IPS-20b (cell line): ENCODE data around the gene MYO1A.
"Not testable (repeated sequence)": the region's sequence is repeated elsewhere in the genome, so short reads cannot be mapped to it uniquely, and the experiment has no call there.

Source experiments
- H3K27ac ChIP-seq: one replicate; pipeline ENCODE4 v1.5.1; 2013; ENCODE audit warnings: low read length
- H3K27me3 ChIP-seq: 2 replicates; pipeline ENCODE4 v1.6.1; 2013; ENCODE audit warnings: mild to moderate bottlenecking, low read length, inconsistent platforms; ENCODE audit not compliant: insufficient read depth
- H3K36me3 ChIP-seq: 2 replicates; pipeline ENCODE4 v1.6.1; 2013; ENCODE audit warnings: low read depth, mild to moderate bottlenecking, inconsistent platforms, low read length, moderate library complexity; ENCODE audit not compliant: insufficient read depth
- H3K4me1 ChIP-seq: 2 replicates; pipeline ENCODE4 v1.6.1; 2013; ENCODE audit warnings: mild to moderate bottlenecking, control low read depth, inconsistent platforms, low read length, moderate library complexity; ENCODE audit not compliant: insufficient read depth
- H3K4me3 ChIP-seq: 2 replicates; pipeline ENCODE4 v1.5.1; 2013; ENCODE audit warnings: mild to moderate bottlenecking, low read length, inconsistent platforms
- H3K9ac ChIP-seq: 2 replicates; pipeline ENCODE4 v1.6.1; 2013; ENCODE audit warnings: low read depth, mild to moderate bottlenecking, inconsistent platforms, low read length, moderate library complexity
- H3K9me3 ChIP-seq: 2 replicates; pipeline ENCODE4 v1.6.1; 2013; ENCODE audit warnings: mild to moderate bottlenecking, low read depth, low read length, inconsistent platforms; ENCODE audit not compliant: insufficient read depth

Gene MYO1A

GRCh38 chr12:57027011-57027804, 22.7 kb downstream of the MYO1A start:
- Histone ChIP-seq H3K27ac (no peak overlapping the region), H3K9me3 (no peaks in the 10 kb centered on the region), H3K4me1 (no peaks in the 10 kb centered on the region; the same call in 1 of the 2 replicates), H3K4me3 (no peak overlapping the region), H3K27me3 (no peaks in the 10 kb centered on the region), H3K36me3 (no peaks in the 10 kb centered on the region), H3K9ac (no peak overlapping the region)

- no peak overlapping the region for H3K4me3 ChIP-seq
- H3K27me3 ChIP-seq = no peaks in the 10 kb centered on the region
- no peak overlapping the region for H3K9ac ChIP-seq
- no peak overlapping the region for H3K27ac ChIP-seq
- no peaks in the 10 kb centered on the region; the same call in 1 of the 2 replicates for H3K4me1 ChIP-seq
- no peaks in the 10 kb centered on the region for H3K9me3 ChIP-seq
- H3K36me3 ChIP-seq = no peaks in the 10 kb centered on the region
These were observed 24.7 kb downstream of the MYO1A start for GRCh38 chr12:57025196-57025595.

- not testable (repeated sequence) for H3K36me3 ChIP-seq, H3K4me1 ChIP-seq, H3K4me3 ChIP-seq, H3K27me3 ChIP-seq, H3K9me3 ChIP-seq, H3K9ac ChIP-seq, H3K27ac ChIP-seq
These were observed 27.6 kb downstream of the MYO1A start for GRCh38 chr12:57022324-57022723.

- Histone ChIP-seq H3K27me3 (no peaks in the 10 kb centered on the region), H3K9me3 (no peaks in the 10 kb centered on the region), H3K36me3 (no peaks in the 10 kb centered on the region), H3K9ac (no peak overlapping the region), H3K4me3 (no peak overlapping the region), H3K27ac (no peak overlapping the region), H3K4me1 (peaks cover 4% of the 10 kb centered on the region; the same call in 1 of the 2 replicates)
These were observed 29.8 kb downstream of the MYO1A start for GRCh38 chr12:57019983-57020719.

- Histone ChIP-seq H3K4me1 (peaks cover 4% of the 10 kb centered on the region; the same call in 1 of the 2 replicates), H3K27me3 (no peaks in the 10 kb centered on the region), H3K36me3 (no peaks in the 10 kb centered on the region), H3K27ac (no peak overlapping the region), H3K9ac (no peak overlapping the region), H3K4me3 (no peak overlapping the region), H3K9me3 (no peaks in the 10 kb centered on the region)
These were observed 31.0 kb downstream of the MYO1A start for GRCh38 chr12:57018906-57019305.

- not testable (repeated sequence) for H3K4me3 ChIP-seq, H3K36me3 ChIP-seq, H3K9me3 ChIP-seq, H3K9ac ChIP-seq, H3K4me1 ChIP-seq, H3K27me3 ChIP-seq, H3K27ac ChIP-seq
These were observed 31.6 kb downstream of the MYO1A start for GRCh38 chr12:57018353-57018752.

- Histone ChIP-seq H3K9ac (peak within 1 kb of the TSS; percentile 57; the same call in 1 of the 2 replicates), H3K36me3 (no peaks in the 10 kb centered on the region), H3K27ac (no peak within 1 kb of the TSS), H3K9me3 (no peaks in the 10 kb centered on the region), H3K4me1 (peaks cover 8% of the 10 kb centered on the region), H3K27me3 (no peaks in the 10 kb centered on the region), H3K4me3 (peak within 1 kb of the TSS; percentile 57; the same call in 1 of the 2 replicates)
These were observed 33.6 kb downstream of the MYO1A start, which contains the start of gene TAC3 for GRCh38 chr12:57016348-57016747. Gene TAC3 (minus strand): TSS chr12:57016529. CDS start chr12:57015797, 732 bp downstream.

- Histone ChIP-seq H3K4me1 (peaks cover 29% of the 10 kb centered on the region), H3K27me3 (no peaks in the 10 kb centered on the region), H3K4me3 (no peak overlapping the region), H3K9ac (no peak overlapping the region), H3K9me3 (no peaks in the 10 kb centered on the region), H3K27ac (no peak overlapping the region), H3K36me3 (no peaks in the 10 kb centered on the region)
These were observed 37.1 kb downstream of the MYO1A start for GRCh38 chr12:57012600-57013465.

- H3K4me3 ChIP-seq = no peak overlapping the region
- H3K27me3 ChIP-seq = no peaks in the 10 kb centered on the region
- H3K4me1 ChIP-seq = peaks cover 29% of the 10 kb centered on the region
- H3K9ac ChIP-seq = no peak overlapping the region; the same call in 1 of the 2 replicates
- no peaks in the 10 kb centered on the region for H3K36me3 ChIP-seq
- H3K9me3 ChIP-seq = no peaks in the 10 kb centered on the region
- no peak overlapping the region for H3K27ac ChIP-seq
These were observed 38.2 kb downstream of the MYO1A start for GRCh38 chr12:57011438-57012424.

- H3K4me1 ChIP-seq = peaks cover 28% of the 10 kb centered on the region
- no peak overlapping the region for H3K4me3 ChIP-seq
- no peak overlapping the region for H3K9ac ChIP-seq
- no peak overlapping the region for H3K27ac ChIP-seq
- no peaks in the 10 kb centered on the region for H3K27me3 ChIP-seq
- H3K9me3 ChIP-seq = no peaks in the 10 kb centered on the region
- no peaks in the 10 kb centered on the region for H3K36me3 ChIP-seq
These were observed 39.2 kb downstream of the MYO1A start for GRCh38 chr12:57010627-57011247.
